ENCODE results near the gene TTLL3. TPM values are rescaled to one million over a fixed set of nuclear protein-coding genes. Genes with fewer than 3 reads are reported as not detected.
A peak's percentile ranks its signal among the peaks of the same experiment; 100 is the strongest.

Gene TTLL3
- total and polyA plus RNA-seq, 2 of the 13 experiments (the other 11 are each of a cell fraction or from before 2014, with no cell fraction given), result 9.5 to 51.2 TPM

DNA sequence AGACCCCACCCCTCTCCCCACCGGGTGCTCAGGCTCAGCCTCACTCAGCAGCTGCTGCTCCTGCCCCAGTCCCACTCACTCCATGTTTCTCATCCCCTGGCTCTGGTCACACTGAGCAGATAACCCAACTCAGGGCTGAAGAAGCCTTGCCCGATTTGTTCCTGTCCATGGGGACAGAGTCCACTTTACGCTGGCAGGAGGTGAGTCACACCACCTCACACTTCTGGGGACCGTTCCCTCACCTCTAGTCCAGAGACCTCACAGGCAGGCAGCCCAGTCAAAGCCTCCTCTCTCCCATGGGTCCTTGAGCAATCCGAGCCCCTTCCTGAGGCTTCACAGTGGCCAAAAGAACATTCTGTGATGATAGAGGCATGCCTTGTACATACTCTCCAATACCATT is 68.6 kb downstream of the TTLL3 start (continued):
- peak; percentile 77 for TF ChIP-seq ARID5B (CRISPR knock-in tag; IDR thresholded peaks at IDR 0.05)
- no peak for TF ChIP-seq ZNF263 (CRISPR knock-in tag; IDR thresholded peaks at IDR 0.05)
- no peak for TF ChIP-seq GFI1 (CRISPR knock-in tag; IDR thresholded peaks at IDR 0.05; ENCODE audit: borderline replicate concordance)
- no peak; the same call in 1 of the 2 replicates for TF ChIP-seq GABPB1 (CRISPR knock-in tag; IDR thresholded peaks at IDR 0.05)
- TF ChIP-seq STAG1 (CRISPR knock-in tag; IDR thresholded peaks at IDR 0.05), result peak; percentile 24; the same call in 1 of the 2 replicates
- no peak for TF ChIP-seq ARNT (IDR thresholded peaks at IDR 0.05)
- TF ChIP-seq, protein P1, sequence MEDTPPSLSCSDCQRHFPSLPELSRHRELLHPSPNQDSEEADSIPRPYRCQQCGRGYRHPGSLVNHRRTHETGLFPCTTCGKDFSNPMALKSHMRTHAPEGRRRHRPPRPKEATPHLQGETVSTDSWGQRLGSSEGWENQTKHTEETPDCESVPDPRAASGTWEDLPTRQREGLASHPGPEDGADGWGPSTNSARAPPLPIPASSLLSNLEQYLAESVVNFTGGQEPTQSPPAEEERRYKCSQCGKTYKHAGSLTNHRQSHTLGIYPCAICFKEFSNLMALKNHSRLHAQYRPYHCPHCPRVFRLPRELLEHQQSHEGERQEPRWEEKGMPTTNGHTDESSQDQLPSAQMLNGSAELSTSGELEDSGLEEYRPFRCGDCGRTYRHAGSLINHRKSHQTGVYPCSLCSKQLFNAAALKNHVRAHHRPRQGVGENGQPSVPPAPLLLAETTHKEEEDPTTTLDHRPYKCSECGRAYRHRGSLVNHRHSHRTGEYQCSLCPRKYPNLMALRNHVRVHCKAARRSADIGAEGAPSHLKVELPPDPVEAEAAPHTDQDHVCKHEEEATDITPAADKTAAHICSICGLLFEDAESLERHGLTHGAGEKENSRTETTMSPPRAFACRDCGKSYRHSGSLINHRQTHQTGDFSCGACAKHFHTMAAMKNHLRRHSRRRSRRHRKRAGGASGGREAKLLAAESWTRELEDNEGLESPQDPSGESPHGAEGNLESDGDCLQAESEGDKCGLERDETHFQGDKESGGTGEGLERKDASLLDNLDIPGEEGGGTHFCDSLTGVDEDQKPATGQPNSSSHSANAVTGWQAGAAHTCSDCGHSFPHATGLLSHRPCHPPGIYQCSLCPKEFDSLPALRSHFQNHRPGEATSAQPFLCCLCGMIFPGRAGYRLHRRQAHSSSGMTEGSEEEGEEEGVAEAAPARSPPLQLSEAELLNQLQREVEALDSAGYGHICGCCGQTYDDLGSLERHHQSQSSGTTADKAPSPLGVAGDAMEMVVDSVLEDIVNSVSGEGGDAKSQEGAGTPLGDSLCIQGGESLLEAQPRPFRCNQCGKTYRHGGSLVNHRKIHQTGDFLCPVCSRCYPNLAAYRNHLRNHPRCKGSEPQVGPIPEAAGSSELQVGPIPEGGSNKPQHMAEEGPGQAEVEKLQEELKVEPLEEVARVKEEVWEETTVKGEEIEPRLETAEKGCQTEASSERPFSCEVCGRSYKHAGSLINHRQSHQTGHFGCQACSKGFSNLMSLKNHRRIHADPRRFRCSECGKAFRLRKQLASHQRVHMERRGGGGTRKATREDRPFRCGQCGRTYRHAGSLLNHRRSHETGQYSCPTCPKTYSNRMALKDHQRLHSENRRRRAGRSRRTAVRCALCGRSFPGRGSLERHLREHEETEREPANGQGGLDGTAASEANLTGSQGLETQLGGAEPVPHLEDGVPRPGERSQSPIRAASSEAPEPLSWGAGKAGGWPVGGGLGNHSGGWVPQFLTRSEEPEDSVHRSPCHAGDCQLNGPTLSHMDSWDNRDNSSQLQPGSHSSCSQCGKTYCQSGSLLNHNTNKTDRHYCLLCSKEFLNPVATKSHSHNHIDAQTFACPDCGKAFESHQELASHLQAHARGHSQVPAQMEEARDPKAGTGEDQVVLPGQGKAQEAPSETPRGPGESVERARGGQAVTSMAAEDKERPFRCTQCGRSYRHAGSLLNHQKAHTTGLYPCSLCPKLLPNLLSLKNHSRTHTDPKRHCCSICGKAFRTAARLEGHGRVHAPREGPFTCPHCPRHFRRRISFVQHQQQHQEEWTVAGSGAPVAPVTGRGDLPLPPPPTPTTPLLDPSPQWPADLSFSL (CRISPR knock-in tag; IDR thresholded peaks at IDR 0.05), result no peak
- TF ChIP-seq, protein P2, sequence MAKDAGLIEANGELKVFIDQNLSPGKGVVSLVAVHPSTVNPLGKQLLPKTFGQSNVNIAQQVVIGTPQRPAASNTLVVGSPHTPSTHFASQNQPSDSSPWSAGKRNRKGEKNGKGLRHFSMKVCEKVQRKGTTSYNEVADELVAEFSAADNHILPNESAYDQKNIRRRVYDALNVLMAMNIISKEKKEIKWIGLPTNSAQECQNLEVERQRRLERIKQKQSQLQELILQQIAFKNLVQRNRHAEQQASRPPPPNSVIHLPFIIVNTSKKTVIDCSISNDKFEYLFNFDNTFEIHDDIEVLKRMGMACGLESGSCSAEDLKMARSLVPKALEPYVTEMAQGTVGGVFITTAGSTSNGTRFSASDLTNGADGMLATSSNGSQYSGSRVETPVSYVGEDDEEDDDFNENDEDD (CRISPR knock-in tag; IDR thresholded peaks at IDR 0.05; ENCODE audit: borderline replicate concordance), result 0 out of 2 replicates have a peak, but pooled peaks have one; percentile 19
- no peak for TF ChIP-seq SALL2 (CRISPR knock-in tag; IDR thresholded peaks at IDR 0.05)
- 0 out of 2 replicates have a peak, but pooled peaks have one; percentile 41 for TF ChIP-seq KAT8 (CRISPR knock-in tag; IDR thresholded peaks at IDR 0.05)
- 0 out of 2 replicates have a peak, but pooled peaks have one; percentile 38 for TF ChIP-seq SMARCE1 (IDR thresholded peaks at IDR 0.05; ENCODE audit: borderline replicate concordance)
- TF ChIP-seq KAT2B (IDR thresholded peaks at IDR 0.05; ENCODE audit: borderline replicate concordance, low read depth, low read length), result no peak
- no peak for TF ChIP-seq ZSCAN12 (CRISPR knock-in tag; IDR thresholded peaks at IDR 0.05)
- 0 out of 2 replicates have a peak, but pooled peaks have one; percentile 52 for TF ChIP-seq ZSCAN9 (CRISPR knock-in tag; IDR thresholded peaks at IDR 0.05; ENCODE audit: borderline replicate concordance)
- TF ChIP-seq SETDB1 (CRISPR knock-in tag; IDR thresholded peaks at IDR 0.05; ENCODE audit: borderline replicate concordance), result no peak
- TF ChIP-seq, protein P3, sequence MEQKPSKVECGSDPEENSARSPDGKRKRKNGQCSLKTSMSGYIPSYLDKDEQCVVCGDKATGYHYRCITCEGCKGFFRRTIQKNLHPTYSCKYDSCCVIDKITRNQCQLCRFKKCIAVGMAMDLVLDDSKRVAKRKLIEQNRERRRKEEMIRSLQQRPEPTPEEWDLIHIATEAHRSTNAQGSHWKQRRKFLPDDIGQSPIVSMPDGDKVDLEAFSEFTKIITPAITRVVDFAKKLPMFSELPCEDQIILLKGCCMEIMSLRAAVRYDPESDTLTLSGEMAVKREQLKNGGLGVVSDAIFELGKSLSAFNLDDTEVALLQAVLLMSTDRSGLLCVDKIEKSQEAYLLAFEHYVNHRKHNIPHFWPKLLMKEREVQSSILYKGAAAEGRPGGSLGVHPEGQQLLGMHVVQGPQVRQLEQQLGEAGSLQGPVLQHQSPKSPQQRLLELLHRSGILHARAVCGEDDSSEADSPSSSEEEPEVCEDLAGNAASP (CRISPR knock-in tag; IDR thresholded peaks at IDR 0.05; ENCODE audit: borderline replicate concordance), result no peak; the same call in 1 of the 2 replicates
- TF ChIP-seq PHF8 (CRISPR knock-in tag; IDR thresholded peaks at IDR 0.05), result 0 out of 2 replicates have a peak, but pooled peaks have one; percentile 8
- TF ChIP-seq HDAC6 (IDR thresholded peaks at IDR 0.05; ENCODE audit: low read depth, low read length), result no peak

All from HepG2 (cell line).